ENCODE measurements around the gene CNKSR1. TPM values are rescaled to one million over a fixed set of nuclear protein-coding genes. Genes with fewer than 3 reads are reported as not detected.

CNKSR1 gene
- total and polyA plus RNA-seq, 2 of the 8 experiments (the other 6 are each of a cell fraction or from before 2014, with no cell fraction given), result 13.9 to 14.5 TPM

Other genes with a start within 250 kb of the CNKSR1 start
- 7.6 and 9.3 TPM in 2 replicates for gene PAFAH2, start 179.4 kb upstream of the CNKSR1 start, total RNA-seq (2021; fragmentation: NEBNext Ultra II Directional; extraction: Animal tissue kit (Norgen Biotek cat#: 25700))
- gene PAFAH2, start 179.4 kb upstream of the CNKSR1 start, polyA plus RNA-seq (2011; rRNA removed), result 7.7 and 15.6 TPM in 2 replicates
- gene EXTL1, start 155.7 kb upstream of the CNKSR1 start, total RNA-seq (2021; fragmentation: NEBNext Ultra II Directional; extraction: Animal tissue kit (Norgen Biotek cat#: 25700)), result 1.2 and 1.3 TPM in 2 replicates
- gene EXTL1, start 155.7 kb upstream of the CNKSR1 start, polyA plus RNA-seq (2011; rRNA removed), result 0.89 and 2.0 TPM in 2 replicates
- gene SLC30A2, start 131.4 kb upstream of the CNKSR1 start, total RNA-seq (2021; fragmentation: NEBNext Ultra II Directional; extraction: Animal tissue kit (Norgen Biotek cat#: 25700)), result 0.19 TPM in 1 of 2 replicates, not detected in the other
- gene SLC30A2, start 131.4 kb upstream of the CNKSR1 start, polyA plus RNA-seq (2011; rRNA removed), result 0.76 and 0.78 TPM in 2 replicates
- gene TRIM63, start 109.9 kb upstream of the CNKSR1 start, total RNA-seq (2021; fragmentation: NEBNext Ultra II Directional; extraction: Animal tissue kit (Norgen Biotek cat#: 25700)), result not detected in 2 replicates
- gene TRIM63, start 109.9 kb upstream of the CNKSR1 start, polyA plus RNA-seq (2011; rRNA removed), result not detected in 2 replicates
- gene PDIK1L, start 65.7 kb upstream of the CNKSR1 start, total RNA-seq (2021; fragmentation: NEBNext Ultra II Directional; extraction: Animal tissue kit (Norgen Biotek cat#: 25700)), result 4.5 and 5.2 TPM in 2 replicates
- 0.83 and 0.95 TPM in 2 replicates for gene PDIK1L, start 65.7 kb upstream of the CNKSR1 start, polyA plus RNA-seq (2011; rRNA removed)
- gene FAM110D, start 18.4 kb upstream of the CNKSR1 start, total RNA-seq (2021; fragmentation: NEBNext Ultra II Directional; extraction: Animal tissue kit (Norgen Biotek cat#: 25700)), result 0.46 and 0.48 TPM in 2 replicates
- 0.20 and 0.21 TPM in 2 replicates for gene FAM110D, start 18.4 kb upstream of the CNKSR1 start, polyA plus RNA-seq (2011; rRNA removed)
- gene C1orf232, start 8.5 kb upstream of the CNKSR1 start, total RNA-seq (2021; fragmentation: NEBNext Ultra II Directional; extraction: Animal tissue kit (Norgen Biotek cat#: 25700)), result not detected in 2 replicates
- not detected in 2 replicates for gene C1orf232, start 8.5 kb upstream of the CNKSR1 start, polyA plus RNA-seq (2011; rRNA removed)
- 38.2 and 40.2 TPM in 2 replicates for gene ZNF593, start 7.6 kb upstream of the CNKSR1 start, total RNA-seq (2021; fragmentation: NEBNext Ultra II Directional; extraction: Animal tissue kit (Norgen Biotek cat#: 25700))
- 68.0 and 112 TPM in 2 replicates for gene ZNF593, start 7.6 kb upstream of the CNKSR1 start, polyA plus RNA-seq (2011; rRNA removed)
- gene ZNF593OS, start 5.7 kb upstream of the CNKSR1 start, total RNA-seq (2021; fragmentation: NEBNext Ultra II Directional; extraction: Animal tissue kit (Norgen Biotek cat#: 25700)), result not detected in 2 replicates
- gene ZNF593OS, start 5.7 kb upstream of the CNKSR1 start, polyA plus RNA-seq (2011; rRNA removed), result not detected in 2 replicates
- gene CATSPER4, start 13.1 kb downstream of the CNKSR1 start, total RNA-seq (2021; fragmentation: NEBNext Ultra II Directional; extraction: Animal tissue kit (Norgen Biotek cat#: 25700)), result 0.65 and 0.90 TPM in 2 replicates
- gene CATSPER4, start 13.1 kb downstream of the CNKSR1 start, polyA plus RNA-seq (2011; rRNA removed), result 0.83 TPM in 2 replicates
- gene CEP85, start 56.7 kb downstream of the CNKSR1 start, total RNA-seq (2021; fragmentation: NEBNext Ultra II Directional; extraction: Animal tissue kit (Norgen Biotek cat#: 25700)), result 35.3 and 40.4 TPM in 2 replicates
- gene CEP85, start 56.7 kb downstream of the CNKSR1 start, polyA plus RNA-seq (2011; rRNA removed), result 37.4 and 43.7 TPM in 2 replicates
- gene SH3BGRL3, start 102.6 kb downstream of the CNKSR1 start, total RNA-seq (2021; fragmentation: NEBNext Ultra II Directional; extraction: Animal tissue kit (Norgen Biotek cat#: 25700)), result 77.8 and 84.4 TPM in 2 replicates
- 107 and 120 TPM in 2 replicates for gene SH3BGRL3, start 102.6 kb downstream of the CNKSR1 start, polyA plus RNA-seq (2011; rRNA removed)
- 6.1 and 6.3 TPM in 2 replicates for gene UBXN11, start 129.1 kb downstream of the CNKSR1 start, total RNA-seq (2021; fragmentation: NEBNext Ultra II Directional; extraction: Animal tissue kit (Norgen Biotek cat#: 25700))
- 10.4 and 14.8 TPM in 2 replicates for gene UBXN11, start 129.1 kb downstream of the CNKSR1 start, polyA plus RNA-seq (2011; rRNA removed)
- gene CD52, start 140.5 kb downstream of the CNKSR1 start, total RNA-seq (2021; fragmentation: NEBNext Ultra II Directional; extraction: Animal tissue kit (Norgen Biotek cat#: 25700)), result 2.4 TPM in 1 of 2 replicates, not detected in the other
- 2.7 and 3.1 TPM in 2 replicates for gene CD52, start 140.5 kb downstream of the CNKSR1 start, polyA plus RNA-seq (2011; rRNA removed)
- 17.0 and 22.2 TPM in 2 replicates for gene CRYBG2, start 176.6 kb downstream of the CNKSR1 start, total RNA-seq (2021; fragmentation: NEBNext Ultra II Directional; extraction: Animal tissue kit (Norgen Biotek cat#: 25700))
- gene CRYBG2, start 176.6 kb downstream of the CNKSR1 start, polyA plus RNA-seq (2011; rRNA removed), result 14.2 and 22.1 TPM in 2 replicates
- gene ZNF683, start 195.3 kb downstream of the CNKSR1 start, total RNA-seq (2021; fragmentation: NEBNext Ultra II Directional; extraction: Animal tissue kit (Norgen Biotek cat#: 25700)), result not detected in 2 replicates
- not detected in 2 replicates for gene ZNF683, start 195.3 kb downstream of the CNKSR1 start, polyA plus RNA-seq (2011; rRNA removed)
- gene LIN28A, start 233.3 kb downstream of the CNKSR1 start, total RNA-seq (2021; fragmentation: NEBNext Ultra II Directional; extraction: Animal tissue kit (Norgen Biotek cat#: 25700)), result 1,467 and 1,486 TPM in 2 replicates
- 313 and 403 TPM in 2 replicates for gene LIN28A, start 233.3 kb downstream of the CNKSR1 start, polyA plus RNA-seq (2011; rRNA removed)